SJCRH30 (cell line): Measurements from ENCODE around the gene ZNF132. TPM values are rescaled to one million over a fixed set of nuclear protein-coding genes. Genes with fewer than 3 reads are reported as not detected.

ENCODE experiments used
- DNase-seq, 2 experiments: peaks; one replicate each; pipeline ENCODE4 v3.0.0-alpha.2; 2015 to 2020
- H3K27ac ChIP-seq: fragments of 250-450 bp; sonication (Bioruptor Pico); 2 replicates; pipeline ENCODE4 v1.5.1; 2020; ENCODE audit warnings: mild to moderate bottlenecking, moderate library complexity
- H3K27me3 ChIP-seq: fragments of 250-450 bp; sonication (Bioruptor Pico); 2 replicates; pipeline ENCODE4 v1.5.1; 2020; ENCODE audit warnings: mild to moderate bottlenecking, moderate library complexity
- H3K36me3 ChIP-seq: fragments of 250-450 bp; sonication (Bioruptor Pico); 2 replicates; pipeline ENCODE4 v1.5.1; 2020; ENCODE audit warnings: mild to moderate bottlenecking, moderate library complexity
- H3K4me1 ChIP-seq: fragments of 250-450 bp; sonication (Bioruptor Pico); 2 replicates; pipeline ENCODE4 v1.5.1; 2020; ENCODE audit warnings: mild to moderate bottlenecking, moderate library complexity
- H3K4me3 ChIP-seq: fragments of 250-450 bp; sonication (Bioruptor Pico); 2 replicates; pipeline ENCODE4 v1.5.1; 2020; ENCODE audit warnings: mild to moderate bottlenecking, moderate library complexity
- H3K9me3 ChIP-seq: fragments of 250-450 bp; sonication (Bioruptor Pico); replicated peaks from 2 replicates; pipeline ENCODE4 v1.5.1; 2020; ENCODE audit warnings: mild to moderate bottlenecking, moderate library complexity
- total RNA-seq: library from RNA; depleted of rRNA; stranded (reverse); fragments of >200 nt; shearing (Covaris generic); gene quantifications from 2 replicates; pipeline ENCODE4 v1.2.3, GENCODE V29; 2014; rRNA removed

ZNF132 gene
- total RNA-seq, 1 experiment from 2014 or later: not detected

DNA sequence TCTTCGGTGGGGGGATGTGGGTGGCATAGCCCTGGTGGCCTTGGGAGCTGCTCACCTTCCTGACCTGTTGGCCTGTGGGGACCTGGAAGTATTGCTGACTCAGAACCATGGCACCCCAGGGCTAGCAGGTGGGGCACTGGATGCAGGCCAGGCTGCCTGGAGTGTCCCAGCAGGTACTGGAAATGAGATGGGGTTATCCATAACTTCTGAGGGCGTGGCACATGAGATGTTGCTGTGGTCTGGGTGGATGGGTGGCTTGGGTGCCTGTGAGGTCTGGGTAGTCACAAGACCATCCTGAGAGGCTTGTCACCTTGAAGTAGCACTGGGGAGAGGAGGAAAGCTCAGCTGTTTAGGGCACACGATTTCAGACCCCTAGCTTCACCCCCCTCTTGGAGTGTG is 45.1 kb downstream of the ZNF132 start:
- Histone ChIP-seq H3K4me1 (no peaks in the 10 kb centered on the region), H3K27me3 (no peaks in the 10 kb centered on the region), H3K4me3 (no peak overlapping the region), H3K36me3 (peaks cover 61% of the 10 kb centered on the region), H3K27ac (no peak overlapping the region), H3K9me3 (no peaks in the 10 kb centered on the region)
- DNase-seq: no peak

DNA sequence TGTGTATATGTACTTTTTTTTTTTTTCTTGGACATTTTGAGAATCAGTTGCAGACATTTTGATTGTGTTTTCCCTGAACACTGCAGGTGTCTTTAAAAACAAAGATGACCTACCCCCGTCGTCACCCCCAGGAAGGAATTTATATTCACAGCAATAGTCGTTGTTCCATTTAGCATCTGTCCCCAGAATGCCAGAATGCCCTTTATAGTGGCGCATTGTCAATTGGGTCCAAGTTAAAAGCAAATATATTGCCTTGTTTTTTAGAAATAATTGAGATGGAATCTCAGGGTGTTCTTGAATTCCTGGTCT is 46.3 kb downstream of the ZNF132 start:
- no peaks in the 10 kb centered on the region; the same call in 1 of the 2 replicates for H3K4me1 ChIP-seq
- H3K4me3 ChIP-seq: no peak overlapping the region
- peaks cover 72% of the 10 kb centered on the region for H3K36me3 ChIP-seq

GRCh38 chr19:58392945-58393724 is 46.8 kb downstream of the ZNF132 start:
- Histone ChIP-seq H3K9me3 (no peaks in the 10 kb centered on the region), H3K4me3 (no peak overlapping the region), H3K27me3 (no peaks in the 10 kb centered on the region), H3K4me1 (peaks cover 1% of the 10 kb centered on the region; the same call in 1 of the 2 replicates), H3K27ac (no peak overlapping the region), H3K36me3 (peaks cover 78% of the 10 kb centered on the region)
- DNase-seq: no peak

More for the DNA sequence above, 46.3 kb downstream of the ZNF132 start:
- no peaks in the 10 kb centered on the region for H3K27me3 ChIP-seq
- DNase-seq: no peak
- H3K27ac ChIP-seq: no peak overlapping the region
- H3K9me3 ChIP-seq: no peaks in the 10 kb centered on the region

- no peaks in the 10 kb centered on the region for H3K9me3 ChIP-seq
- H3K36me3 ChIP-seq: peaks cover 51% of the 10 kb centered on the region
- no peak for DNase-seq
- H3K27me3 ChIP-seq: no peaks in the 10 kb centered on the region
- peak overlapping the region; percentile 80 for H3K4me3 ChIP-seq
- peaks cover 3% of the 10 kb centered on the region; the same call in 1 of the 2 replicates for H3K4me1 ChIP-seq
- H3K27ac ChIP-seq: peak overlapping the region; percentile 87
Measured at GRCh38 chr19:58388175-58388526, 51.8 kb downstream of the ZNF132 start.

- H3K9me3 ChIP-seq: no peaks in the 10 kb centered on the region
- H3K4me1 ChIP-seq: peaks cover 3% of the 10 kb centered on the region; the same call in 1 of the 2 replicates
- H3K36me3 ChIP-seq: peaks cover 45% of the 10 kb centered on the region
- H3K4me3 ChIP-seq: peak overlapping the region; percentile 80
- peak overlapping the region; percentile 87 for H3K27ac ChIP-seq
- DNase-seq: peak; percentile 55 to 59
- H3K27me3 ChIP-seq: no peaks in the 10 kb centered on the region
Measured at GRCh38 chr19:58387338-58388174, 52.4 kb downstream of the ZNF132 start.

GRCh38 chr19:58386576-58387337 is 53.2 kb downstream of the ZNF132 start, which contains the start of gene RPS5:
TSS of gene RPS5 (plus strand) at chr19:58387269. CDS start at chr19:58388138, 869 bp downstream.
- peaks cover 37% of the 10 kb centered on the region for H3K36me3 ChIP-seq
- no peaks in the 10 kb centered on the region for H3K27me3 ChIP-seq
- peak; percentile 97 to 99 for DNase-seq
- peak within 1 kb of the TSS; percentile 87 for H3K27ac ChIP-seq
- peaks cover 3% of the 10 kb centered on the region; the same call in 1 of the 2 replicates for H3K4me1 ChIP-seq
- H3K9me3 ChIP-seq: no peaks in the 10 kb centered on the region
- H3K4me3 ChIP-seq: peak within 1 kb of the TSS; percentile 80

DNA sequence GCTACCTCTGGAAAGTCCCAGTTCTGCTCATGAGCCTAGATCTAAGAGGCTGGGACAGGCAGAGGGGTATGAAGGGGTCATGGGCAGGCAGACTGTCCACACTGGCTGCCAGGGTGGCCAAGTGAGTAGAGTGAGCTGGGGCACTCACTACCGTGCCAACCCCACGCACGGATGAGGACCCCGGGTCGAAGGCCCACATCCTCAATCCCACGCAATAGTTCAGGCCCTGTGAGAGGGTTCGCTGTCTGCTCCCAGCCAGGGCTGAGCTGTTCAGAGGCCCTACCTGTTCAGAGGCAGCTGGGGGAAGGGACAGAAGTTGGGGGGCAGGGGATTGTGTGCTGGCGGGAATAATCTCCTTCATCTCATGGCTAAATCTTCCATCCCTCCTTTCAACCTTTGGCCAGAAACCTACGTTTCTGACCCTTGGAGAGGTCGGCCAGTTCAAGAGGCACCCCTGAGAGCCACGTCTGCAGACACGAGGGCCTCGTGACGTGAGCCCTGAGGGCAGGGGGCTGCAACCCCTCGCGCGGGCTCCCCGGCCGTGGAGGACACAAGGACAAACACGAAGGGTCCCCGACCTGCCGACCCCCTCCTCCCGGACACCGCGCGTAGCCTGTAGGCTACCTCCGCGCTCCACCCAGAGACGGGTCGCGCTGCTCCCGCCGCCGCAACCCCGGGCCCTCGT is 53.9 kb downstream of the ZNF132 start:
- peak overlapping the region; percentile 87 for H3K27ac ChIP-seq
- no peaks in the 10 kb centered on the region for H3K27me3 ChIP-seq
- H3K4me3 ChIP-seq: peak overlapping the region; percentile 80
- no peaks in the 10 kb centered on the region for H3K9me3 ChIP-seq
- no peak for DNase-seq
- peaks cover 3% of the 10 kb centered on the region; the same call in 1 of the 2 replicates for H3K4me1 ChIP-seq
- H3K36me3 ChIP-seq: peaks cover 32% of the 10 kb centered on the region

- peaks cover 3% of the 10 kb centered on the region; the same call in 1 of the 2 replicates for H3K4me1 ChIP-seq
- no peaks in the 10 kb centered on the region for H3K9me3 ChIP-seq
- H3K36me3 ChIP-seq: peaks cover 25% of the 10 kb centered on the region
- DNase-seq: no peak
- H3K27me3 ChIP-seq: no peaks in the 10 kb centered on the region
- no peak overlapping the region for H3K27ac ChIP-seq
- H3K4me3 ChIP-seq: peak overlapping the region; percentile 80; the same call in 1 of the 2 replicates
Measured at GRCh38 chr19:58385313-58385890, 54.6 kb downstream of the ZNF132 start.

DNA sequence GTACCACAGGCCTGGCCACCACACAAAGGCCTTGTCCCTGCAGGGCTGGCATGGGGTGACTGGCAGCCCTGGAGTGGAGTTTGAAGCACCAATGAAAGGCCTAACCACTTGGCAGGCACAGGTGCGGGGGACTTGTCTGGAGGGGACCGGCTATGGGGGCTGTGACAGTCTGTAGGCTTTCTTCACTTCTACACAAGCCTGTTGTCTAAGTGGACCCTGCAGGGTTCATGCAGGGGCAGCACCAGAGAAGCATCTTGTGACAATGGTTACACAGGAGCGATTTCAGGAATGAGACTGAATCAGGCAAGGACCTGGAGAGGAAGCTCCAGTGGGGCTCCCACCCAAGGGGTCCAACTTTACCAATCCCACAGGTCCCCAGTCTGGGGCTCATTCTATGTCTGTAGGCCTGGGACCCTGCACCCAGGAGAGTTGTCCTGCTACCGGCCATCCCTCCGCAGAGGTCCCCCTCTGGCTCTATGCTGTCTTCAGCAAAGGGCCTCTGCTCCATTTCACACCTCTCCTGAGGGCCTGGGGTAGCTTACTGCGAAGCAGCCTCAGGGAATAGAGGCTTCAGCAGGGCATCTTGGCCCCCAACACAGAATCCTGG is 56.9 kb downstream of the ZNF132 start:
- H3K4me1 ChIP-seq: peaks cover 2% of the 10 kb centered on the region; the same call in 1 of the 2 replicates

More for the DNA sequence above, 56.9 kb downstream of the ZNF132 start:
- H3K27me3 ChIP-seq: no peaks in the 10 kb centered on the region
- peaks cover 2% of the 10 kb centered on the region for H3K36me3 ChIP-seq
- H3K9me3 ChIP-seq: no peaks in the 10 kb centered on the region
- no peak overlapping the region for H3K4me3 ChIP-seq
- DNase-seq: no peak
- H3K27ac ChIP-seq: no peak overlapping the region

Other genes with a start within 250 kb of the ZNF132 start
- gene ZNF544, start 211.2 kb downstream of the ZNF132 start, total RNA-seq: 40.5 and 46.1 TPM in 2 replicates
- gene ZNF8, start 161.2 kb downstream of the ZNF132 start, total RNA-seq: 12.7 and 13.4 TPM in 2 replicates
- gene ERVK3-1, start 134.8 kb downstream of the ZNF132 start, total RNA-seq: 45.0 and 47.4 TPM in 2 replicates
- gene ZSCAN22, start 113.2 kb downstream of the ZNF132 start, total RNA-seq: 4.7 and 5.0 TPM in 2 replicates
- 9.7 and 10.2 TPM in 2 replicates for gene A1BG, start 86.7 kb downstream of the ZNF132 start, total RNA-seq
- gene ZNF497, start 77.4 kb downstream of the ZNF132 start, total RNA-seq: 0.45 and 0.73 TPM in 2 replicates
- gene ZNF837, start 59.1 kb downstream of the ZNF132 start, total RNA-seq: 0.30 and 0.47 TPM in 2 replicates
- 1,942 and 2,376 TPM in 2 replicates for gene RPS5, start 52.9 kb downstream of the ZNF132 start, total RNA-seq
- gene RNF225, start 44.5 kb downstream of the ZNF132 start, total RNA-seq: 0.20 and 0.38 TPM in 2 replicates
- 12.2 and 13.8 TPM in 2 replicates for gene ZNF584, start 31.5 kb downstream of the ZNF132 start, total RNA-seq
- gene ZNF324B, start 11.5 kb upstream of the ZNF132 start, total RNA-seq: 6.4 and 6.7 TPM in 2 replicates
- gene ZNF324, start 26.9 kb upstream of the ZNF132 start, total RNA-seq: 9.1 and 9.6 TPM in 2 replicates
- 6.1 and 6.7 TPM in 2 replicates for gene ZNF446, start 36.2 kb upstream of the ZNF132 start, total RNA-seq
- 0.89 and 1.0 TPM in 2 replicates for gene SLC27A5, start 71.8 kb upstream of the ZNF132 start, total RNA-seq
- gene ZBTB45, start 79.7 kb upstream of the ZNF132 start, total RNA-seq: 5.1 and 5.5 TPM in 2 replicates
- gene TRIM28, start 103.9 kb upstream of the ZNF132 start, total RNA-seq: 586 and 615 TPM in 2 replicates
- gene CHMP2A, start 115.0 kb upstream of the ZNF132 start, total RNA-seq: 40.1 and 44.9 TPM in 2 replicates
- 62.8 and 72.0 TPM in 2 replicates for gene UBE2M, start 118.5 kb upstream of the ZNF132 start, total RNA-seq
- 6.0 and 6.5 TPM in 2 replicates for gene MZF1, start 133.2 kb upstream of the ZNF132 start, total RNA-seq